GM21390 (cell line): ENCODE measurements around the gene SEC24C.
A peak's percentile ranks its signal among the peaks of the same experiment; 100 is the strongest.
"Not testable (repeated sequence)": the region's sequence is repeated elsewhere in the genome, so short reads cannot be mapped to it uniquely, and the experiment has no call there.

ENCODE experiments used
- ATAC-seq: cut with Tn5 transposase; IDR thresholded peaks from one replicate; pipeline ENCODE4 v1.9.1; 2021; ENCODE audit not compliant: unreplicated experiment

The SEC24C gene

GRCh38 chr10:73730153-73730906 is 13.8 kb upstream of the SEC24C start:
- ATAC-seq, result peak; percentile 87

GRCh38 chr10:73731588-73732375 is 12.4 kb upstream of the SEC24C start:
- no peak for ATAC-seq

GRCh38 chr10:73732426-73732825 is 11.7 kb upstream of the SEC24C start:
- no peak for ATAC-seq

- no peak for ATAC-seq
Observed at GRCh38 chr10:73732931-73733623, 11.1 kb upstream of the SEC24C start.

- ATAC-seq, result no peak
Observed at GRCh38 chr10:73734028-73734720, 10.0 kb upstream of the SEC24C start.

GRCh38 chr10:73734796-73735305 is 9.3 kb upstream of the SEC24C start:
- ATAC-seq, result no peak

GRCh38 chr10:73740501-73741254 is 3.5 kb upstream of the SEC24C start:
- not testable (repeated sequence) for ATAC-seq

GRCh38 chr10:73742454-73742734 is 1.8 kb upstream of the SEC24C start:
- no peak for ATAC-seq

- ATAC-seq, result no peak
Observed at GRCh38 chr10:73743327-73743904, 756 bp upstream of the SEC24C start.

- peak; percentile 22 for ATAC-seq
Observed at GRCh38 chr10:73744664-73744975, 448 bp downstream of the SEC24C start.

- ATAC-seq, result no peak
Observed at GRCh38 chr10:73746721-73747120, 2.5 kb downstream of the SEC24C start.

- no peak for ATAC-seq
Observed at GRCh38 chr10:73750819-73751218, 6.6 kb downstream of the SEC24C start.

- ATAC-seq, result no peak
Observed at GRCh38 chr10:73756183-73756582, 12.0 kb downstream of the SEC24C start.

- ATAC-seq, result no peak
Observed at GRCh38 chr10:73758704-73759511, 14.7 kb downstream of the SEC24C start.

GRCh38 chr10:73759512-73760115 is 15.4 kb downstream of the SEC24C start:
- no peak for ATAC-seq

GRCh38 chr10:73761781-73762180 is 17.6 kb downstream of the SEC24C start:
- no peak for ATAC-seq

GRCh38 chr10:73762915-73763314 is 18.7 kb downstream of the SEC24C start:
- no peak for ATAC-seq

GRCh38 chr10:73763343-73763742 is 19.2 kb downstream of the SEC24C start:
- no peak for ATAC-seq

GRCh38 chr10:73765066-73765465 is 20.9 kb downstream of the SEC24C start:
- ATAC-seq, result no peak
